ENCODE results near the gene HAS3. TPM values are rescaled to one million over a fixed set of nuclear protein-coding genes. Genes with fewer than 3 reads are reported as not detected.

HAS3 gene
- total RNA-seq, 1 experiment from 2014 or later, result 8.3 TPM

- H3K9me3 Mint-ChIP-seq (ENCODE audit: unreplicated experiment), result no peaks in the 10 kb centered on the region
- H3K4me3 Mint-ChIP-seq (ENCODE audit: unreplicated experiment), result no peak overlapping the region
- H3K27ac Mint-ChIP-seq (ENCODE audit: unreplicated experiment), result no peak overlapping the region
- ChIA-PET POLR2A (no interaction called here), CTCF (interaction anchor here (1.0 to 2.0 kb wide), 2 partner anchors 11 to 133 kb away, joined by 4 to 5 read pairs; partner anchors contain the start of gene HAS3)
- no peaks in the 10 kb centered on the region for H3K9me3 ChIP-seq
- no peak for TF ChIP-seq CTCF (IDR thresholded peaks at IDR 0.05; ENCODE audit: insufficient read depth in 1 of 2, low read depth in 1 of 2, low read length in 1 of 2, severe bottlenecking in 1 of 2, unreplicated experiment in 1 of 2)
- H3K4me1 ChIP-seq, result no peaks in the 10 kb centered on the region
- intact Hi-C loops (cut with micrococcal nuclease; ENCODE audit: unreplicated experiment), result no loop called here
- H3K27me3 Mint-ChIP-seq (ENCODE audit: insufficient read depth, unreplicated experiment), result no peaks in the 10 kb centered on the region
- no peak for DNase-seq
- no peaks in the 10 kb centered on the region for H3K4me1 Mint-ChIP-seq (ENCODE audit: low read depth, unreplicated experiment)
- BruUV-seq (replicated peaks), result no TSS peak
- H3K36me3 ChIP-seq (ENCODE audit: control insufficient read depth, insufficient read depth, low read length), result peaks cover 18% of the 10 kb centered on the region
- H3K4me3 ChIP-seq (ENCODE audit: low read depth, low read length), result no peak overlapping the region
- H3K27me3 ChIP-seq (replicated peaks; ENCODE audit: control insufficient read depth, insufficient read depth, low read length), result no peaks in the 10 kb centered on the region
- H3K36me3 Mint-ChIP-seq (ENCODE audit: insufficient read depth, unreplicated experiment), result peaks cover 38% of the 10 kb centered on the region
Measured at GRCh38 chr16:69116256-69116875, 10.9 kb downstream of the HAS3 start.

- ChIA-PET POLR2A (no interaction called here), CTCF (interaction anchor here (2.0 kb wide), 1 partner anchor 11 kb away, joined by 5 read pairs; the partner anchor contains the start of gene HAS3)
- H3K27ac Mint-ChIP-seq (ENCODE audit: unreplicated experiment), result no peak overlapping the region
- peaks cover 38% of the 10 kb centered on the region for H3K36me3 Mint-ChIP-seq (ENCODE audit: insufficient read depth, unreplicated experiment)
- peaks cover 18% of the 10 kb centered on the region for H3K36me3 ChIP-seq (ENCODE audit: control insufficient read depth, insufficient read depth, low read length)
- DNase-seq, result no peak
- no peaks in the 10 kb centered on the region for H3K9me3 Mint-ChIP-seq (ENCODE audit: unreplicated experiment)
- H3K4me1 Mint-ChIP-seq (ENCODE audit: low read depth, unreplicated experiment), result no peaks in the 10 kb centered on the region
- H3K9me3 ChIP-seq, result no peaks in the 10 kb centered on the region
- intact Hi-C loops (cut with micrococcal nuclease; ENCODE audit: unreplicated experiment), result no loop called here
- H3K27me3 Mint-ChIP-seq (ENCODE audit: insufficient read depth, unreplicated experiment), result no peaks in the 10 kb centered on the region
- H3K4me3 ChIP-seq (ENCODE audit: low read depth, low read length), result no peak overlapping the region
- H3K27me3 ChIP-seq (replicated peaks; ENCODE audit: control insufficient read depth, insufficient read depth, low read length), result no peaks in the 10 kb centered on the region
- no TSS peak for BruUV-seq (replicated peaks)
- H3K4me1 ChIP-seq, result no peaks in the 10 kb centered on the region
- H3K4me3 Mint-ChIP-seq (ENCODE audit: unreplicated experiment), result no peak overlapping the region
- no peak for TF ChIP-seq CTCF (IDR thresholded peaks at IDR 0.05; ENCODE audit: insufficient read depth in 1 of 2, low read depth in 1 of 2, low read length in 1 of 2, severe bottlenecking in 1 of 2, unreplicated experiment in 1 of 2)
Measured at GRCh38 chr16:69116906-69117305, 11.5 kb downstream of the HAS3 start.

GRCh38 chr16:69118468-69118867 lies 13.0 kb downstream of the HAS3 start:
- H3K4me3 ChIP-seq (ENCODE audit: low read depth, low read length), result no peak overlapping the region
- ChIA-PET CTCF (no interaction called here), POLR2A (no interaction called here)
- H3K9me3 ChIP-seq, result no peaks in the 10 kb centered on the region
- no peaks in the 10 kb centered on the region for H3K4me1 ChIP-seq
- Mint-ChIP-seq H3K4me1 (ENCODE audit: low read depth, unreplicated experiment) (no peaks in the 10 kb centered on the region), H3K27me3 (ENCODE audit: insufficient read depth, unreplicated experiment) (no peaks in the 10 kb centered on the region), H3K9me3 (ENCODE audit: unreplicated experiment) (no peaks in the 10 kb centered on the region), H3K36me3 (ENCODE audit: insufficient read depth, unreplicated experiment) (peaks cover 31% of the 10 kb centered on the region), H3K27ac (ENCODE audit: unreplicated experiment) (no peak overlapping the region), H3K4me3 (ENCODE audit: unreplicated experiment) (no peak overlapping the region)
- DNase-seq, result no peak
- H3K27me3 ChIP-seq (replicated peaks; ENCODE audit: control insufficient read depth, insufficient read depth, low read length), result no peaks in the 10 kb centered on the region
- no peak for TF ChIP-seq CTCF (IDR thresholded peaks at IDR 0.05; ENCODE audit: insufficient read depth in 1 of 2, low read depth in 1 of 2, low read length in 1 of 2, severe bottlenecking in 1 of 2, unreplicated experiment in 1 of 2)
- peaks cover 18% of the 10 kb centered on the region for H3K36me3 ChIP-seq (ENCODE audit: control insufficient read depth, insufficient read depth, low read length)
- intact Hi-C loops (cut with micrococcal nuclease; ENCODE audit: unreplicated experiment), result no loop called here
- BruUV-seq (replicated peaks), result TSS peak; percentile 28

Measured in Caco-2 (cell line).